ENCODE results near the gene SH2D7.

The SH2D7 gene

DNA sequence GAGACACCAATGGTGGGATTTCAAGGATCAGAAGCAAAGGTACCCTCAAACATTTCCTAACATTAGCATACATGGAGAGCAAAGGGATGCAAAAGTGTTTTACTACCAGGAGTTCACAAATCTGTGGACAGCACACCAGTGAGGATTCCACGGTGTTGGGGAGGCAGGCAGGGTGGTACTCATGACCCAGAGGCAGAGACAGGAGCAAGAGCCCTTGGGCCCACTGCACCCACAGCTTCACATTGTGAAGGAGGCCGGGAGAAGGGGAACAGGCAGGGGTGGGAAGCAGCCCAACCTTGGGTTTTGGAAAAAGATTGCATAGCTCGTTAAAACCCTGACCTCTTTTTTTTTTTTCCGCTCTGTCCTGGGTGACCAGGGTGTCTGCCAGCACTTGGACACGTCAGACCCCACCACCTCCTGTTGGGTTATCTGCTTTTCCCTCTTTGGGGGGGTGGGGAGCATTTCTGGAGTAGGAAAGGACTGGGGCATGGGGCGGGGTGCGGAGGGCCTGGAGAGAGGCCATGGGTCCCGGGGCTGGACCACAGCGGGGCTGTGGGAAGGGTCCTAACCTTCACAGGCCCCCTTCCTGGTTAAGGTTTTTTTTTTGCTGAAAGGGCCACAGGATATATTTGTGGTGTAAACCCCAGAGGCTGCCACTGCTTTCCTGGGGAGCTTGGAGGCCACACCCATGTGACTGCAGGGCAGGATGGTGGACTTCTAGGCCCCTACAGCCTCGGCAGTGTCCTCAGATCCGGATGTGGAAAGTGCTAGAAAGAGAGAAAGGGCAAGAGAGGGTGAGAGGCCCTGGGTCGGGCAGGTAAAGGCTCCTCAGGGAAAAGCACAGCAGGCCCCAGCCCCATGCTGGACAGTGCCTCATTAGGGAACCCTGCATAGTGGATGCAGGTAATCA, 12.5 kb downstream of the SH2D7 start:
- no peak for DNase-seq (ENCODE audit: low spot score)

DNA sequence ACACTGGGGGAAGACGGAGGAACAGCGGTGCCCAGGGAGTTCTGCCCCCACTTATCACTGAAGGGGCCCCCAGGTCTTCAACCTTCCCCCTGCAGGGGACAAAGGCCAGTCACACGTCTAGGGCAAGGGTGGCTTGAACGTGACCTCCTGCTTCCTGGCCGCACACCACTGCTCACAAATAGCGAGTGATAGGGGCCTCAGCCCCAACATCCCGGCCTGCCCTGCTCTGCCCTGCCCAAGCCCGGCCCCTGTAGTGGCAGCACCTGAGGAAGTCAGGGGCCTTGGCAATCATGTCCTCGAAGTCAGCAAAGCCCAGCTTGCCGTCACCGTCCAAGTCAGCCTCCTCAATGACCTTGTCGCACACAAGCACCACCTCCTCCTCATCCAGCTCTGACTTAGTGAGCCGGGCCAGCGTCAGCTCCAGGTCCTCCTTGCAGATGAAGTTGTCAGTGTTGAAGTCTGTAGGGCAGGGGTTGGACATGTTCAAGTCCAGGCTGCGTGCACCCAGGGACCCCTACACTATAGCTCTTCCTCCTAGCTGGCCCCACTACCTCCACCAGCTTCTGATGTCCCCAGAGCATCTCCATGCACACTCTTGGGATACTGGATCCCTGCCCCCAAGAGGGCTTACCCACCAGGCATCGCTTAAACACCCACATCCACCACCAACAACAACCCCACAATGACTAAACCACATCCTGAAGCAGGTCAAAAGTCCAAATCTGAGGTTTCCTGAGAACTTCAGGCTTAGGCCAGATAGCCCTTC, 13.3 kb downstream of the SH2D7 start:
- DNase-seq (ENCODE audit: low spot score), result no peak

DNA sequence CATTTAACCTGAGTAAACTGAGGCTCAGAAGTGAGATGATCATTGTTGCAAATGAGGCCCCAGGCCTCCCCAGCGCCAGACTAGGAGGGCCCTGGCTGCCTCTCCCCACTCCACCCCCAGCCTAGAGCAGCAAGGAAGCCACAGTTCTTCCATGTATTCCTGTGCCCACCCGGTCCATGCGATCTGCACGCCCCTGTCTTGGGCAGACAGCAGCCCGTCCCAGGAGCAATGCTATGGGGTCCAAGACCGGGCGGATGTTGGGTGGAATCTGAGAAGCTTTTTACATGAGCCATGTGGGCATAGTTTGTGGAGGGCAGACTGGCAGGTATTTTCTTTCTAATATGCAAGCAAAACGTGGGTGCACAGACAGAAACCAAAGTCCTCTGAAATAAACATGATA, 15.1 kb downstream of the SH2D7 start:
- DNase-seq (ENCODE audit: low spot score), result no peak

DNA sequence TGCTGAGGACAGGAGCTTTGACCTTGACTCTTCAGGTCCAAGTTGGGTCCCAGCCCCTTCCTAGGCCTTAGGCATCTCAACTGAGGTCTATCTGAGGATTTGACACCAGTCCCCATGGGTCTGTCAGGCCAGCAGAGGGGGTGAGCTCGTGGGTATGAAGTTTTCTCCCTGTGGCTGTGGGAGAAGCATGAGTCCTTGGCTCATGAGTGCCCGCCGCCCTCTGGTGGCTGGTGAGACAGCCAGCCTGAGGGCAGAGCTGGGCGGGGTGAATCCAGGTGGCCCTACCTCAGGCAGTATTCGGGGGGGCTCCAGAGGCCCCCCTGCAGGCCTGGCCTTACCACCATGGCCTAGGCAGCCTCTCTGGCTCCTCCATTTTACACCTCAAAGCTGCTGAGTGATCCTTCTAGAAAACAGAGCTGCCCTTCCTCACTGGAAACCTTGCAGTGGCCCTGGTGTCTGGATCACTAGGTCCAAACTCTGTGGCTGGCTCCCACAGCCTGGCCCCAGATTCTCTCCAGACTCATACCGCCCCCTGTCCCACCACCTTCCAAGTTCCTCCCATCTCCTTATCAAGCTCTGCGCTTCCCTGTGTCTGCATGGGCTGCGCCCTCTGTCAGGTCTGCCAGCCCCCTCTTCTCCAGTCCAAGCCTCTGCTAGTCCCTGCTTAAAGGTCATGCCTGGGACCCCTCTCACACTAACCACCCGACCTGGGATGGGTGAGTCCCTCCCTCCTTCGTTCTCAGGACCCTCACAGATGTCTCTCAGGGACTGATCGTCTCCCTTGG, 16.1 kb downstream of the SH2D7 start:
- DNase-seq (ENCODE audit: low spot score), result peak; percentile 83

DNA sequence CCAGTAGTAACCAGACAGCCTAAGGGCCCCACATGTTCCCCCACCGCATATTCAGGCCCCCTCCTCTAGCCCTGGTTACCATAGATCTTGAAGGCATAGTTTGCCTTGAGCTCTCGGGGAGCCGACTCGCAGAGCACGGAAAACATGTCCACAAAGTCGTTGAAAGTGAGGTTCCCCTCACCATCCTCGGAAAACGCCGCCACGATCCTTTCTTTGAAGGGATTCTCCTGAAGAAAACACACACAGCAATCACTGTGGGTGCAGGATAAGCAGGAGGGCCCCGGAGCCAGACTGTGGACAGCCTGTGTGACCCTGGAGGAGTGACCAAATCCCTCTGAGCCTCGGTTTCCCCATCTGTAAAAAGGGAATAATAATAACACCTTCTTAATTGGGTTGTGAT, 16.8 kb downstream of the SH2D7 start:
- DNase-seq (ENCODE audit: low spot score), result no peak

DNA sequence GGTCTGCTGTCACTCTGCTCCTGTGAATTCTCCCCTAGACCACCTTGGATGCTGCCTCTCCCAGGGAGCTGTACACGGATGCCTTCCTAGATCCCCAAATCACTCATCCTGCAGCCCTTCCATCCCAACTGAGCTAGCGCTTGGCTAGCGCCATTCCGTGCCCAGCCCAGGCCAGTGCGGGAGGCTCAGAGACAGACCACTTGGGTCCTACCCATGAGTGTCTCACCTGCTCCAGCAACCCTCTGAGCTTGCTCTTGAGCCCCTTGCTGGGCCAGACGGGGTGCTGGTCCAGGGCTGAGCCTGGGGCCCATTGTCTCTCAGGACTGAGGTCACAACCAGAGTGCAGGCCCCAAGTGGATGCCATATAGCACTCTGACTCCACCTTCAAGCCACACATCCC, 17.7 kb downstream of the SH2D7 start:
- DNase-seq (ENCODE audit: low spot score), result no peak

DNA sequence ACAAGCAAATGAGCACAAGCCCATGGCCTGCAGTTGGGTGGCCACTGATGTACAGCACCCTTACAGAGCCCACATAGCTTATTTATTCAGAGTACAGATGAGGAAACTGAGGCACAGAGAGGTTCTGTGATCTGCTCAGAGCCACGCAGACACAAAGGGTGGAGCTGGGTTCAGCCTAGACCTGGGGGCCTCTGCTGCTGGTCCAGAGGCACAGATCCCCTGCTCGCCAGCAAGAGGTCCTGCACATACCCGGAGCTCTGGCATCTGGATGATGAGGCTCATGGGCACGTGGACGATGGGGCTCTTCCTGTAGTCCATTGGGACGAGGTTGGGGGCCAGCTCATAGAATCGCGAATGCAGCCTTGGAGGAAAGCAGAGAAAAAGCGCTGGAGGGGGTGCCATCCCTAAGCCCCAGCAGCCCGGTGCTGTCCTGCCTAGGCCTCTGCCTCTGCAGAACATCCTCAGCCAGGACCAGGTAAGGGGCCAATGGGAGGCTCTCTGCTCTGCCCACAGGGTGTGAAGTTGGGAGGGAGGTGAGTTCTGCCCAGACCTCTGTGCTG, 18.6 kb downstream of the SH2D7 start:
- no peak for DNase-seq (ENCODE audit: low spot score)

DNA sequence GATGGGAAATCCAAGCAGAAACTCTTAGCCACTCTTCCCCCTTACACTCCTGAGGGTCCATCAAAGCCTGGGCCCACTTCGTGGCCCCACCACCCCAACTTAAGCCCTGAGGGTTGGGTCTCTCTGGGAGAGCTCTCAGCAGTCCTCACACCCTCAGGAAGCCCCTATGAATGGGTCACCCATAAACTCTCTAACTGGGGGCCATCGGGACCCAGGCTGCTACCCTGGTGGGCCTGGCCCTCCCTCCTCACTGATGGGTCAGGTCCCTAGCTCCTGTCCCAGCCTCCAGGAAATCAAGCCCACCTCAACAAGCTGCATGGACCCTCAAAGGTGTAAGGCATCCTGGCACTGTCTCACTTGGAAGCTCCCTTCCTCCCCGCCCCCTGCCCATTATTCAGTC, 19.4 kb downstream of the SH2D7 start:
- no peak for DNase-seq (ENCODE audit: low spot score)

DNA sequence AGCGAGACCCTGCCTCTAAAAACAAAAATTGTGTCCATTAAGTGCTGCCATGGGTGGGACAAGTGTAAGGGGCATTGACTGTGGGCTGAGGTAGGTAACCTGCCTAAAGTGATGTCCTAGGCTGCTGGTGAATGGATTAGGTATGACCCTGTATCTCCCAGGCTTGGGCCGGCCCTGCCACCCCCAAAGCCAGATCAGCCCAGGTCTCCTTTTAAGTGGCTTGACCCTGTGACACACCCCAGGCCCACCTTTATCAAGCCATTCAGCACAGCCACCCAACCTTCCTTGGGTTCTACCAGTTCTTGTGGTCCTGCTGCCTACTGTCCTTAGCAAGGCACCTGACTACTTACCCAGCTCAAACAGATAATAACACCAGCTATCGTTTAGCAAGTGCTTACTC, 20.2 kb downstream of the SH2D7 start:
- DNase-seq (ENCODE audit: low spot score), result no peak

DNA sequence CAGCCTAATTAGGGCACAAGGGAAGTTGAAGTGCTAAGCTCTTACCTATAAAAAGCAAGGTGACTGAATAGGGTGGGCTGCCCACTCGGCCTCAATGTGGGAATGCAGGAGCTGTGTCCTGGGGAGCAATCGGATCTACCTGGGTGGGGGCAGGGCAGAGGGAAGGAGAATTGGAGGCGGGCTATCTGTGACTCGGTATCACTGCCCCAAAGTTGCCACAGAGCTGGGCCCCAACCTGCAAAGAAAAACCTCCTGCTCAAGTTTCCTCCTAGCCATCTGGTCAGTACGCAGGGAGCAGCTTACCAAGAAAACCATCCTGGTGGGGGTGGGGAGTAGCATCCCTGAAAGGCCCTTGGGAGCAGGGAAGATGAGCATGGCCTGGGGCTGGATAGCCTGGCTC, 28.2 kb downstream of the SH2D7 start:
- DNase-seq (ENCODE audit: low spot score), result no peak

DNA sequence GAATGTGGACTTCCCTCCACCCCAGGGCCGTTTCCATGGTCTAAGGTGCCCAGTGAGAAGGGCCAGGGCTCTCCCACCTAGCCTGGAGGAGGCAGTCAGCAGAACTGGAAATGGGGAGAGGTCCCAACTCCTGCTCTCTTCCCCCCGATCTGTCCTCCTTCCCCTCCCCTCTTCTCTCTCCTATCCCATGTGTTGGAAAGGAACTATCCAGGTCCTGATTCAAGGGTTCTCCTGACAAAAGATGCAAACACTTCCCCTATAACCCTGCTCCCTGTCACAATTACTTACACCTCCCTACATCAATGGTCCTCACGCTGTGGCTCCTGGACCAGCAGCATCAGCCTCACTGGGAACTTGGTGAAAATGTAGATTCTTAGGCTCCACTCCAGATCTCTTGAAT, 32.9 kb downstream of the SH2D7 start:
- DNase-seq (ENCODE audit: low spot score), result no peak

DNA sequence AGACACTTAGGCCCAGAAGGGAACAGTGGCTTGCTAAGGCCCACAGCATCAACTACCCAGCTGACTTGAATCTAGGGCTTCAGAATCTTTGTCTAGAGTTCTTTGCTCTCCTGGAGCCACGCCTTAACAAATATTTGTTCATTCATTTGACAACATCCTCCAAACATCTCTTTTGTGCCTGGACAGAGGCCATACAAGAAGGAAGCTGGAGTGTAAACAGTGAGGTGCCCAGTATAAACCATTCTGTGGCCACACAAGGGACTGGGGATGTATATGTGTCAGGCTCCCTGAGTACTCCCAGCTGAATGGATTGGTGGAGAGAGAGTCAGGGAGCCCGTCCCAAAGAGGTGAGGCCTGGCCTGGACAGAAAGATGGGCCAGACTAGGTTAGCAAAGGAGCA, 35.5 kb downstream of the SH2D7 start:
- DNase-seq (ENCODE audit: low spot score), result no peak

DNA sequence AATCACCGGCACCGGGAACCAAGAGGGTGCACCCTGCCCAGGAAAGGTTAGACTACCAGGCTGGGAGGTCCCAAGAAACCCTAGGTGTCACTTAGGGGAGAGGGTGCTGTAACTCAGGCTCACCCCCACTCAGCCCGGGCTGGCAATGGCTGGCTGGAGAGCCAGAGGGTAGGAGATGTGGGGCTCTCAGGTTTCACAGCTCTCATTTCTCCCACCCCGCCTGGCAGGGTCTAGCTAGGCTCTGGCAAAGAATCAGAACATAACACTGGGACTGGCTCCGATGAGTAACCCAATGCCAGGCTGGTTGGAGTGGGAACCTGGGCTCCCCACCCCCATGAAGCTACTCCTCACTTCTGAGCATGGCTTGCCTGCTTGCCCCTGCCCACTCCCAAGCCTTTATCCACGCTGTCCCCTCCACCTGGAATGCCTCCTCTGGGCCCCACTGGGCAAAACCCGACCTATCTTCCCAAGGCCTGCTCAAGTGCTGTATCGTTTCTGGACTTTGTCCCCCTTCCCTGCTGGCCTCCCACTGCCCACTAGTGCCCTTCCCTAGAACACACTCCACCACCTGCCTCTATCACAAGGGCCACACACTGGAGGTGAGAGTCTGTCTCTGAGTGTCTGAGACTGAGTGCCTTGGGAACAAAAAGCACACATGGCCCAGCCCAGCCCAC, 36.9 kb downstream of the SH2D7 start:
- no peak for DNase-seq (ENCODE audit: low spot score)

DNA sequence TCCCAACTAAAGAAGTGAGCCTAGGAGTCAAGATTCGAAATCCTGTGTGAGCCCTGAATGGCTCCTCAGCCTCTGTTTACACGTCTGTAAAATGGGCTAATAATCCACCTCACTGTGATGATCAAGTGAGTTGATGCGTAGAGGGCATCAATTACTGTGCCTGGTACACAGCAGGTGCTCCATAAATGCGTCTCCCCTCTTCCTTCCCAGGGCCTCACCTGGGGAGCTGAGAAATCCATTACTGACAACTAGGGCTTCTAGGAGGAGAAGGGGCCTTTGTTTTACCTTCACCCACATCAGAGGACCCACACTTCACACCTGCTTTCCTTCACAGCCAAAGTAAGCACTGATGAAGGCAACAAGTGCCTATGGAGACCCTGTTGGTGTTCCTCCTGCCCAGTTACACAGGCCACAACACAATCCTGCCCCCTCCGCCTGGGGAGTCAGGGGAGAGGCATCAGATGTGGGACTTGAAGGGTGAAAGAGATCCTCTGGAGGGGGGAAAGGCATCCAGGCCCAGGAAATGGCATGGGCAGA, 37.5 kb downstream of the SH2D7 start:
- no peak for DNase-seq (ENCODE audit: low spot score)

DNA sequence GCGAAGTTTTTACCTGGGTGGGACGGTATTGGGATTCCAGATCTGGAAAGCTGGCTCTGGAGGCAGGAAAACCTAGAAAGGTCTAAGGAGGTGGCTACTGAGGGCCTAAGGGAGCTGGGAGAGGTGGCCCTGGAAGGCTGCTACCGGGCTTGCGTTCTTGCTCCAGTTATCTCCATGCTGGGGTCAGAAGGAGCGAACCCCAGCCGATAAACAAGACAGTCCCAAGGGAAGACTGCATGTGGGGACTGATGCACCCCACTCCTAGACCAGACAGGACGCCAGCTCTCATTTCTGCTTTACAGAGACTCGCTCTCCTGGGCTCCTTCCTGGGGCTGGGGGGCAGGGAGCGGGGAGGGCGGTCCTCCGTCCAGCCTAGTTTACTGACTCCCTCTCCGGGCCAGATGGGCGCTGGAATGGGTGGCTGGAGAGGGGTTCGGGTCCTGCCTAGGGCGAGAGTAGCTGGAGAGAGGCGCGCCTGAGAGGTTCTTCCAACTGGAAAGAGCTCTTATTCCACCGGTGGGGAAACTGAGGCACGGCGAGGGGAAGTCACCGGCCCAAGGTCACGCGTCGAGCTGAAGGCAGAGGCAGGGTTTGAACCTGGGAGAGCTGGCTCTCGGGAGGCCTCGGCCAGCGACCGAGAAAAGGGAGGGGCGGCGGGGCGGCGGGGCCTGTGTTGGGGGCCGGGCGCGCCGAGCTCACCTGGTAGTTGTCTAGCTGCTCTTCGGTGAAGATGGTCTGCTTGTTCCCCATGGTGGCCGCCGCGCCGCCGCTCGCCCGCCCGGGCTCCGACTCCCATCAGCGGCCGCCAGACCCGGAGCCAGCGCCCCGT, 38.3 kb downstream of the SH2D7 start:
- DNase-seq (ENCODE audit: low spot score), result no peak

DNA sequence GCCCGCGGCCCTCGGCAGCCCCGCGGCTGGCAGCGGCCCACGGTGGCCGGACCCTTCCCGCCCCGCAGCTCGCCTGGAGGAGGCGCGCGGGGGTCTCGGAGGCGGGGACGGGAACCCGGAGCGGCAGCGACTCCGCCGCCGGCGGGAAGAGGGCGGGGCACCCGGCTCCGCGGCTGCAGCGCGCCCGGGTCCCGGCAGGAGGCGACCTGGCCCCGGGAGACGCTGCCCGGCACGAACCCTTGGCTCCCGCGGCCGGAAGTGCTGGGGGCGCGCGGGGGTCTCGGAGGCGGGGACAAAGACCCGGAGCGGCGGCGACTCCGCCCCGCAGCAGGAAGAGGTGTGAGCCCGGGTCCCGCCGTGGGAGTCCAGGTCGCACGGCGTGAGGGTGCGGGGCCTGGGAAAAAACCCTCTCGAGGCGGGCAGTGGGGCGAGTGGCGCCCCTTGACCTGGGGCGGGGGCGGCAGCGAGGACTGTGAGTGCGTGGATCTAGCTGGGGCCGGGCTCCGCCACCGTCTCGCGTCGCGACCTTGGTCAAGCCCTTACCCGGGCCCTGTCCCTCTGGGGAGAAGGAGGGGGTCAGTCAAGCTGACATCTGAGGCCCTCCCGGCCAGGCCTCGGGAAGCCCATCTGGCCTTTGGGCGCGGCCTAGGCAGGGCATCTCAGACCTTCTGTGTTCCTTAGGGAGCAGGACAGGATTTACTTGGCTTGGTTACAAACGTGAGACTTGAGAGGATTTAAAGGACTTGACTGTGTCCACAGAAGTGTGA, 39.1 kb downstream of the SH2D7 start, which contains the start of gene CIB2:
Gene CIB2, minus strand, starts transcription at position 151 of the 767 bp plus-strand sequence. CDS start 230 bp downstream, outside the sequence.
- DNase-seq (ENCODE audit: low spot score), result peak; percentile 74

DNA sequence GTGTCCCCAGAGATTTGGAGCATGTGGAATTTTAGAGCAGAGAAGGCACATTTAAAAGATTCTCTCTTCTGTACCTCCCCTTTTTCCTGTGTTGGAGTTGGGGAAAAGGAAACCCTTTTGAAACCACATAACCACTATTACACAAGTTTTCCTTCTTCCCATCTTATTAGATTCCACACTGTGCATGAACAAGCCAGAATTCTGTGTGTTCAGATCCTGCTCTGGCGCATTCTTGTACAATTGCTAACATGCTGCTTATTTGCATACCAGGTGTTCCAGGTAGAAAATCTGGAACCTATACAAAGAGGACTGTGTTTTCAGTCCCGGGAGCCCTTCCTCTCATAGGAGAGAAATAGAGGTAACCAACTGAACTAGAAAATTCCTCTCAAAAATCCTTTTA, 41.4 kb downstream of the SH2D7 start:
- DNase-seq (ENCODE audit: low spot score), result peak; percentile 62

DNA sequence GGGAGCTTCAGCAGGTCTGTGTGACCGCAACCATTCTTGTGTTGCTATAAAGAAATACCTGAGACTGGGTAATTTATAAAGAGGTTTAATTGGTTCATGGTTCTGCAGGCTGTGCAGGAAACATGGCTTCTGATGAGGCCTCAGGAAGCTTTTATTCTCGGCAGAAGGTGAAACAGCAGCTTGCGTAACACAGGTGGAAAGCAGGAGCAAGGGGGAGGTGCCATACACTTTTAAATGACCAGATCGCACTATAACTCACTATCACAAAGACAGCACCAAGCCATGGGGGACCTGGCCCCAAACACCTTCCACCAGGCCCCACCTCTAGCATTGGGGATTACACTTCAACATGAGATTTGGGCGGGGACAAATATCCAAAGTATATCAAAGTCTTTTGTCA, 47.2 kb downstream of the SH2D7 start:
- DNase-seq (ENCODE audit: low spot score), result no peak

DNA sequence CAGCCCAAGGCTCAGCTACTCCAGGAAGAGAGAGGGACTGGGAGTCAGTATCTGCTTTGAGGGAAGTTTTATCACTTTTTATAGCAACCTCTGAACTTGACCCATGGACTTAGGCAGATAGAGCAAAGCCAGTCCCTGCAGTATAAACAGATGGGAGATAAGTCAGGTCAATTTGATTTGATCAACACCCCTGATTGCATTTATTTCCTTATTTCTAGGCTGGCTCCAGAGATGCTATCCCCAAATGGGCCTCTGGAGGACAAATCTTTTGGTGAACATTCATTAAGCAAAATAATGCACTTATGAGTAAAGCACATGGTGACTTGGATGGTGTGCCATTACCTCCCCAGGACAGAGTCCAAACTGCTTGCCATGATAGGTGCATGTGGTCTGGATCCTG, 47.9 kb downstream of the SH2D7 start:
- no peak for DNase-seq (ENCODE audit: low spot score)

DNA sequence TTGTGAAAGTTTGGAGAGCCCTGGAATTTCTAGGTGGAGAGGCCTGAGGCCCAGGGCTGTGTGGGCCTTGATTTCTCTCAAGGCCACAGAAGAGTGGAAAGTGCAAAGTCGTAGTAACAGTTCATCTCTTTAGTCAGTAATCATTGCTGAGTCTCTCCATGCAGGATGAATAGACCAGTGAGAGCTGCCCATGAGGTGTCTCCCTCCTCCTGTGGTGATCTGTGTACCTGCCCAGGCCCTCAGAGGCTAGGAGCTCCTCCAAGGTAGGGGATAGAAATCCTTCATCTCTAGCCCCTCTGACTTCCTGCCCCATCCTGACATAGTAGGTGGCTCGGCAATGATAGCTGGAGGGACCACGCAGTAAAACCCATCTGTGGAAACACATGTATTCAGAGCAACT, 50.0 kb downstream of the SH2D7 start:
- DNase-seq (ENCODE audit: low spot score), result no peak

Measured in kidney tubule cell (primary cell).